ENCODE measurements around the gene SLC45A2. TPM values are rescaled to one million over a fixed set of nuclear protein-coding genes. Genes with fewer than 3 reads are reported as not detected.

The SLC45A2 gene
- total RNA-seq, 1 donor from 2014 or later: not detected

DNA sequence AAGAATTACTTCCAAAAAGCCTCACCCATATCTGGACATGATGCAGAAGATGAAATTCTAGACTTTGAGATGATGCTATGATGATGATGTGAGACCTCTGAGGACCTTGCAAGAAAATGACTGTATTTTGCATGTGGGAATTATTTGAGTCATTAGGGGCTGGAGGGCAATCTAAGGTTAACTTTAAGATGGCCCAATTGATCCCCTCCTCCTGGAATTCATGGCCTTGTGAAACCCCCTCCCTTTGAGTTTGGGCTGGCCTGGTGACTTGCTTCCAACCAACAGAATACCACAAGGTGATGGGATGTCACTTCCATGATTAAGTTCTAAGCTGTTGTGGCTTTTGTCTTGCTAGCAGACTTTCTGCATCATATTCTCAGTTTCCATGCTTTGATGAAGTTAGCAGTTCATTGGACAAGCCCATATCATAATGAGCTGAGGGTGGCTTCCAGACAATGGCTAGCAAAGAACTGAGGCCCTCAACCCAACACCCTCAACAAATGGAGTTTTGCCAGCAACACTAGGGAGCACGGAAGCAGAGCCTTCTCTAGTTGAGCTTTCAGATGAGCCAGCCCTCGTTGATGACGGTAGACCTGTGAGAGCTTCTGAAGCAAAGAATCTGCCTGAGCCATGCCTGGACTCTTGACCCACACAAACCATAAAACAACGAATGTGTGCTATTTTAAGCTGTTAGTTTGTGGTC lies 30.8 kb upstream of the SLC45A2 start:
- TF ChIP-seq EZH2phosphoT487 (IDR thresholded peaks at IDR 0.05) (no peak), EZH2 (IDR thresholded peaks at IDR 0.05) (no peak), CTCF (IDR thresholded peaks at IDR 0.05) (no peak)
- Mint-ChIP-seq H3K4me1 (no peaks in the 10 kb centered on the region), H3K9me3 (no peaks in the 10 kb centered on the region), H3K4me3 (no peak overlapping the region), H3K36me3 (no peaks in the 10 kb centered on the region), H3K27ac (no peak overlapping the region), H3K27me3 (ENCODE audit: insufficient read depth, low read depth) (peaks cover 2% of the 10 kb centered on the region)
- H3K4me2 ChIP-seq: no peak overlapping the region
- no peak overlapping the region for H2AFZ ChIP-seq (replicated peaks)
- H3K36me3 ChIP-seq: no peaks in the 10 kb centered on the region
- H3F3A ChIP-seq (ENCODE audit: low read depth): no peaks in the 10 kb centered on the region
- H3K9me3 ChIP-seq (ENCODE audit: low read depth): no peaks in the 10 kb centered on the region
- H3K27me3 ChIP-seq: no peaks in the 10 kb centered on the region
- no peaks in the 10 kb centered on the region for H4K20me1 ChIP-seq (ENCODE audit: low read depth)
- DNase-seq (ENCODE audit: low spot score): no peak
- no peak overlapping the region for H3K4me3 ChIP-seq
- no peaks in the 10 kb centered on the region for H3K4me1 ChIP-seq
- H3K9ac ChIP-seq: no peak overlapping the region
- H3K79me2 ChIP-seq (ENCODE audit: low read depth): no peaks in the 10 kb centered on the region
- H3K27ac ChIP-seq: no peak overlapping the region

DNA sequence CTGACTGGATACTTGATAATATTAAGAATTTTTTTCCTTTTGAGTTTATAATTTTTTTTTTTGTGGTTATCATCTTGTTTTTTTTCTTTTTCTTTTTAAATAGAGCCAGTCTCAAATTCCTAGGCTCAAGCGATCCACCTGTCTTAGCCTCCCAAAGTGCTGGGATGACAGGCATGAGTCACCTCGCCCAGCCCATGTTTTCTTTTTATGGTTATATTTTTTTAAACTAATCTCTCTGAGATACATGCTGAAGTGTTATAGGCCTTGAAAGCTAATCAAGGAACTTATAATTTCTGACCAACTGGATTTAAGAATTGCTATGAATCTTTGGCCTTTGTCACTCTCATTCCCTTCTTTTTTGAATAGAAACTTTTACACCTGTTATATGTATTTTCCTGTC lies 30.1 kb upstream of the SLC45A2 start:
- TF ChIP-seq EZH2 (IDR thresholded peaks at IDR 0.05): no peak
- no peak for TF ChIP-seq CTCF (IDR thresholded peaks at IDR 0.05)
- no peak for TF ChIP-seq EZH2phosphoT487 (IDR thresholded peaks at IDR 0.05)

GRCh38 chr5:34013547-34013946 lies 29.1 kb upstream of the SLC45A2 start:
- no peak for DNase-seq (ENCODE audit: low spot score)
- no peak overlapping the region for H3K4me3 Mint-ChIP-seq
- H3K36me3 Mint-ChIP-seq: no peaks in the 10 kb centered on the region

More for the DNA sequence above, 30.1 kb upstream of the SLC45A2 start:
- H3K27me3 Mint-ChIP-seq (ENCODE audit: insufficient read depth, low read depth): peaks cover 2% of the 10 kb centered on the region
- Histone ChIP-seq H4K20me1 (ENCODE audit: low read depth) (no peaks in the 10 kb centered on the region), H2AFZ (replicated peaks) (no peak overlapping the region), H3K79me2 (ENCODE audit: low read depth) (no peaks in the 10 kb centered on the region), H3F3A (ENCODE audit: low read depth) (no peaks in the 10 kb centered on the region), H3K4me2 (no peak overlapping the region), H3K4me1 (no peaks in the 10 kb centered on the region), H3K9me3 (ENCODE audit: low read depth) (no peaks in the 10 kb centered on the region), H3K9ac (no peak overlapping the region), H3K27ac (no peak overlapping the region), H3K4me3 (no peak overlapping the region), H3K36me3 (no peaks in the 10 kb centered on the region), H3K27me3 (no peaks in the 10 kb centered on the region)
- H3K27ac Mint-ChIP-seq: no peak overlapping the region
- DNase-seq (ENCODE audit: low spot score): no peak
- H3K4me1 Mint-ChIP-seq: peaks cover 5% of the 10 kb centered on the region
- no peaks in the 10 kb centered on the region for H3K9me3 Mint-ChIP-seq
- H3K4me3 Mint-ChIP-seq: no peak overlapping the region
- H3K36me3 Mint-ChIP-seq: no peaks in the 10 kb centered on the region

More at GRCh38 chr5:34013547-34013946, 29.1 kb upstream of the SLC45A2 start:
- Mint-ChIP-seq H3K4me1 (peaks cover 15% of the 10 kb centered on the region), H3K27ac (no peak overlapping the region), H3K27me3 (ENCODE audit: insufficient read depth, low read depth) (peaks cover 2% of the 10 kb centered on the region), H3K9me3 (no peaks in the 10 kb centered on the region)
- Histone ChIP-seq H3K9ac (no peak overlapping the region), H3K9me3 (ENCODE audit: low read depth) (no peaks in the 10 kb centered on the region), H3K4me1 (peaks cover 8% of the 10 kb centered on the region), H3K27ac (no peak overlapping the region), H3K4me3 (no peak overlapping the region), H2AFZ (replicated peaks) (no peak overlapping the region), H3K36me3 (no peaks in the 10 kb centered on the region), H3K27me3 (no peaks in the 10 kb centered on the region), H3K79me2 (ENCODE audit: low read depth) (no peaks in the 10 kb centered on the region), H3K4me2 (no peak overlapping the region), H4K20me1 (ENCODE audit: low read depth) (no peaks in the 10 kb centered on the region), H3F3A (ENCODE audit: low read depth) (peaks cover 7% of the 10 kb centered on the region)
- TF ChIP-seq CTCF (IDR thresholded peaks at IDR 0.05) (no peak), EZH2phosphoT487 (IDR thresholded peaks at IDR 0.05) (no peak), EZH2 (IDR thresholded peaks at IDR 0.05) (no peak)
